ENCODE data around the gene CHN2. TPM values are rescaled to one million over a fixed set of nuclear protein-coding genes. Genes with fewer than 3 reads are reported as not detected.
"Not testable (repeated sequence)": the region's sequence is repeated elsewhere in the genome, so short reads cannot be mapped to it uniquely, and the experiment has no call there.

CHN2 gene
- total RNA-seq, 1 donor from 2014 or later, result 34.2 TPM

- DNase-seq (ENCODE audit: low spot score), result peak; percentile 66
Observed at GRCh38 chr7:29189743-29190201, 4.8 kb upstream of the CHN2 start.

GRCh38 chr7:29190349-29191045 is 4.1 kb upstream of the CHN2 start:
- no peak for DNase-seq (ENCODE audit: low spot score)

- DNase-seq (ENCODE audit: low spot score), result no peak
Observed at GRCh38 chr7:29192323-29192722, 2.3 kb upstream of the CHN2 start.

GRCh38 chr7:29192811-29193210 is 1.8 kb upstream of the CHN2 start:
- no peak for DNase-seq (ENCODE audit: low spot score)

- DNase-seq (ENCODE audit: low spot score), result no peak
Observed at GRCh38 chr7:29193316-29194205, 1.0 kb upstream of the CHN2 start.

- DNase-seq (ENCODE audit: low spot score), result peak; percentile 49
Observed at GRCh38 chr7:29194206-29194593, 375 bp upstream of the CHN2 start.

- no peak for DNase-seq (ENCODE audit: low spot score)
Observed at GRCh38 chr7:29196191-29196590, 1.6 kb downstream of the CHN2 start.

GRCh38 chr7:29196971-29197595 is 2.5 kb downstream of the CHN2 start:
- no peak for DNase-seq (ENCODE audit: low spot score)

GRCh38 chr7:29197916-29198315 is 3.3 kb downstream of the CHN2 start:
- no peak for DNase-seq (ENCODE audit: low spot score)

- no peak for DNase-seq (ENCODE audit: low spot score)
Observed at GRCh38 chr7:29199776-29200175, 5.2 kb downstream of the CHN2 start.

- no peak for DNase-seq (ENCODE audit: low spot score)
Observed at GRCh38 chr7:29202651-29203069, 8.1 kb downstream of the CHN2 start.

GRCh38 chr7:29204491-29205272 is 10.1 kb downstream of the CHN2 start:
- DNase-seq (ENCODE audit: low spot score), result no peak

- DNase-seq (ENCODE audit: low spot score), result no peak
Observed at GRCh38 chr7:29207162-29207801, 12.7 kb downstream of the CHN2 start.

- no peak for DNase-seq (ENCODE audit: low spot score)
Observed at GRCh38 chr7:29208410-29209250, 14.1 kb downstream of the CHN2 start.

- no peak for DNase-seq (ENCODE audit: low spot score)
Observed at GRCh38 chr7:29209745-29210144, 15.2 kb downstream of the CHN2 start.

- not testable (repeated sequence) for DNase-seq (ENCODE audit: low spot score)
Observed at GRCh38 chr7:29212736-29213135, 18.2 kb downstream of the CHN2 start.

- DNase-seq (ENCODE audit: low spot score), result no peak
Observed at GRCh38 chr7:29214056-29214455, 19.5 kb downstream of the CHN2 start.

GRCh38 chr7:29214816-29215215 is 20.2 kb downstream of the CHN2 start:
- no peak for DNase-seq (ENCODE audit: low spot score)

- no peak for DNase-seq (ENCODE audit: low spot score)
Observed at GRCh38 chr7:29216128-29216527, 21.6 kb downstream of the CHN2 start.

- DNase-seq (ENCODE audit: low spot score), result no peak
Observed at GRCh38 chr7:29217113-29217512, 22.5 kb downstream of the CHN2 start.
